Pancreas (tissue), 10 donors: Measurements from ENCODE around the gene THUMPD2. TPM values are rescaled to one million over a fixed set of nuclear protein-coding genes. Genes with fewer than 3 reads are reported as not detected.

Experiments
- ATAC-seq, 4 donors: fragments of 200-7000 bp; cut with Tn5 transposase; one replicate each; pipeline versions ENCODE4 v1.8.0 to v1.9.1; 2020; ENCODE audit warnings: mild to moderate bottlenecking in 4 of 4, moderate library complexity in 4 of 4
- DNase-seq, 6 donors: peaks; one replicate each; pipeline ENCODE4 v3.0.0-alpha.2; 2020
- FAIRE-seq: peaks from 2 replicates; lab custom pipeline; 2012; peaks lifted over from hg19 to GRCh38; lab: Jason Lieb, UNC
- H3K27ac ChIP-seq, 4 donors: fragments of 200-600 bp; sonication (generic); 1 replicate in 3 of 4; 2 replicates in 1 of 4; pipeline versions ENCODE4 v1.5.0 to v1.8.0; 2020
- H3K27me3 ChIP-seq, 4 donors: fragments of 200-600 bp; one replicate each; pipeline ENCODE4 v1.8.0; 2021
- H3K36me3 ChIP-seq, 3 donors: fragments of 200-600 bp; sonication (generic) in 1 of 3; one replicate each; pipeline versions ENCODE4 v1.5.0 to v1.8.0; 2020 to 2021
- H3K4me1 ChIP-seq, 3 donors: fragments of 200-600 bp; one replicate each; pipeline ENCODE4 v1.8.0; 2021
- H3K4me3 ChIP-seq, 4 donors: fragments of 200-600 bp; sonication (generic) in 2 of 4; one replicate each; pipeline versions ENCODE4 v1.5.0 to v1.8.0; 2020 to 2021
- H3K9me3 ChIP-seq, 4 donors: fragments of 200-600 bp; one replicate each; pipeline ENCODE4 v1.8.0; 2021
- WGBS, 2 donors: extraction: QIAGEN DNeasy Blood & Tissue Kit; methylation state at CpG; one replicate each; pipeline ENCODE4 v1.1.7; 2013; 5-methylcytosine and 5-hydroxymethylcytosine counted together
- intact Hi-C, 3 donors: fragments of 100-400 bp; cut with DNase I; formaldehyde crosslinking; loops; one replicate each; pipeline versions ENCODE4 v1.11.1 to v1.14.2; 2022
- polyA plus RNA-seq, 2 donors: library from polyadenylated mRNA; stranded (reverse); fragments of 200-250 nt; gene quantifications; one replicate each; pipeline ENCODE4 v1.2.3, GENCODE V29; 2013
- total RNA-seq, 6 donors: library from RNA; stranded (reverse); fragmentation: NEBNext Ultra II Directional in 4 of 6; extraction: Animal tissue kit (Norgen Biotek cat#: 25700) in 4 of 6; gene quantifications; one replicate each; pipeline versions ENCODE4 v1.2.1 to v1.2.4, GENCODE V29; 2021 to 2023
- TF ChIP-seq, protein P1 (sequence below), 4 donors: fragments of 200-600 bp; sonication (generic) in 3 of 4; IDR thresholded peaks; one replicate each; pipeline versions ENCODE4 v1.5.0 to v1.8.0; 2021; ENCODE audit warnings: antibody characterized with exemption in 4 of 4
- donor health status: healthy with polysubstance abuse.
- donor health status: DM: no; HTN: no; CAD: no; lungs with moderate emphysema.
- donor health status: DM: no; HTN: no; CAD: no.
- donor health status: control.
- donor health status: control.
- donor health status: Bipolar disorder and iron deficiency.
- donor health status: DM: yes; HTN: yes; CAD: no.
- donor health status: DM: no; HTN: no; CAD: no.
- donor health status: DM: no; HTN: no; CAD: no.
- donor health status: DM: yes; HTN: yes; CAD: no.

THUMPD2 gene
- total and polyA plus RNA-seq, 8 donors: 2.6 to 12.5 (median 5.0) TPM

DNA sequence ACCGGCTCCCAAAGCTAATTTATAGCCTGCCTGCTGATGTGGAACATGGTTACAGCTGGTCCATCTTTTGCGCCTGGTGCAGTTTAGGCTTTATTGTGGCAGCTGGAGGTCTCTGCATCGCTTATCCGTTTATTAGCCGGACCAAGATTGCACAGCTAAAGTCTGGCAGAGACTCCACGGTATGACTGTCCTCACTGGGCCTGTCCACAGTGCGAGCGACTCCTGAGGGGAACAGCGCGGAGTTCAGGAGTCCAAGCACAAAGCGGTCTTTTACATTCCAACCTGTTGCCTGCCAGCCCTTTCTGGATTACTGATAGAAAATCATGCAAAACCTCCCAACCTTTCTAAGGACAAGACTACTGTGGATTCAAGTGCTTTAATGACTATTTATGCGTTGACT is 62.0 kb downstream of the THUMPD2 start:
- intact Hi-C loops: no loop called here
- H3K27me3 ChIP-seq: no peaks in the 10 kb centered on the region
- TF ChIP-seq, protein P1, sequence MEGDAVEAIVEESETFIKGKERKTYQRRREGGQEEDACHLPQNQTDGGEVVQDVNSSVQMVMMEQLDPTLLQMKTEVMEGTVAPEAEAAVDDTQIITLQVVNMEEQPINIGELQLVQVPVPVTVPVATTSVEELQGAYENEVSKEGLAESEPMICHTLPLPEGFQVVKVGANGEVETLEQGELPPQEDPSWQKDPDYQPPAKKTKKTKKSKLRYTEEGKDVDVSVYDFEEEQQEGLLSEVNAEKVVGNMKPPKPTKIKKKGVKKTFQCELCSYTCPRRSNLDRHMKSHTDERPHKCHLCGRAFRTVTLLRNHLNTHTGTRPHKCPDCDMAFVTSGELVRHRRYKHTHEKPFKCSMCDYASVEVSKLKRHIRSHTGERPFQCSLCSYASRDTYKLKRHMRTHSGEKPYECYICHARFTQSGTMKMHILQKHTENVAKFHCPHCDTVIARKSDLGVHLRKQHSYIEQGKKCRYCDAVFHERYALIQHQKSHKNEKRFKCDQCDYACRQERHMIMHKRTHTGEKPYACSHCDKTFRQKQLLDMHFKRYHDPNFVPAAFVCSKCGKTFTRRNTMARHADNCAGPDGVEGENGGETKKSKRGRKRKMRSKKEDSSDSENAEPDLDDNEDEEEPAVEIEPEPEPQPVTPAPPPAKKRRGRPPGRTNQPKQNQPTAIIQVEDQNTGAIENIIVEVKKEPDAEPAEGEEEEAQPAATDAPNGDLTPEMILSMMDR (IDR thresholded peaks at IDR 0.05): no peak
- DNase-seq (no peak), ATAC-seq (no peak), FAIRE-seq (no peak)
- WGBS, 2 donors: 94 to 95% methylated on average over 12 of the region's 12 CpGs
- H3K9me3 ChIP-seq: no peaks in the 10 kb centered on the region
- no peak overlapping the region for H3K4me3 ChIP-seq
- H3K27ac ChIP-seq: no peak overlapping the region
- no peaks in the 10 kb centered on the region for H3K4me1 ChIP-seq
- H3K36me3 ChIP-seq: no peaks in the 10 kb centered on the region

DNA sequence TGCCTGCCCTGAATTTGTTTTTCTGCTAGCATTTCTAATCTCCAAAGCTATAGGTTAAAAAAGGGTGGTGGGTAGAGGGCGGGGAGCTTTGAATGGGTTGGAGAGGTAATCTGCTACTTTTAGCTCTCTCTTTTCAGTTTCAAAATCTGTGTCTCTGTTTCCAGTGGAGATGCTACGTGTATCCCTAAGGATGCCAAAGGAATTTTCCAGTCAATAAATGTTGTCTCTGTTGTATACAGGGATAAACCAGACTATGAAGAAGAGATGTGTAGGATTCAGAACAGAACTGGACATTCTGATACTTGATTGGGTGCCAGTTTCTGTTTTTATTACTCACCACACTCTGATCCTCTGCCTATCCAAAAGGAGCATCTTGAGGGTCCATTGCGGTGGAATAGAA is 63.2 kb downstream of the THUMPD2 start:
- no peak for ATAC-seq
- intact Hi-C loops: no loop called here
- H3K27ac ChIP-seq: no peak overlapping the region

DNA sequence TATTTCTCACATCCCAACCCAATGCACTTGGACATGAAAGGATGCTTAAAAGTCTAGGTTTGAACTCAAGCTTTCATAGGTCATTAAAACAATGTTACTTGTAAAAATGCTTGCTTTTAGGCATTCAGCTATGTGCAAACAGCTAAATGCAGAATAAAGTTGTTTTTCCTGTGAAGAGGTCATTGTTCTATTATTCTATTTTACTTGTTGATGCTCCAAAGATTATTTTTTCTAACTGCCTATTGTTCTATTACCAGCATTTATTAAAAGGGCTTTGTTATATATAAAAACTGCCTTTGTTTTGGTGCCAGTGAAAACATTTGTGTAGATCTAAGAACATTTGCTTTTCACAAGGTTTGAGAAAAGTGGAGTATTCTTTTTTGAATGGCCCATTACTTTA is 64.0 kb downstream of the THUMPD2 start:
- TF ChIP-seq, protein P1 (IDR thresholded peaks at IDR 0.05): no peak
- no peak for DNase-seq
- Histone ChIP-seq H3K36me3 (no peaks in the 10 kb centered on the region), H3K9me3 (no peaks in the 10 kb centered on the region), H3K4me3 (no peak overlapping the region), H3K4me1 (no peaks in the 10 kb centered on the region), H3K27me3 (no peaks in the 10 kb centered on the region), H3K27ac (no peak overlapping the region)
- FAIRE-seq: no peak
- ATAC-seq: no peak
- intact Hi-C loops: no loop called here

More for the DNA sequence above, 63.2 kb downstream of the THUMPD2 start:
- FAIRE-seq (no peak), DNase-seq (no peak)
- Histone ChIP-seq H3K4me3 (no peak overlapping the region), H3K4me1 (no peaks in the 10 kb centered on the region), H3K36me3 (no peaks in the 10 kb centered on the region), H3K27me3 (no peaks in the 10 kb centered on the region), H3K9me3 (no peaks in the 10 kb centered on the region)
- 88 to 96% methylated on average over 3 of the region's 3 CpGs for WGBS, 2 donors
- TF ChIP-seq, protein P1 (IDR thresholded peaks at IDR 0.05): no peak

DNA sequence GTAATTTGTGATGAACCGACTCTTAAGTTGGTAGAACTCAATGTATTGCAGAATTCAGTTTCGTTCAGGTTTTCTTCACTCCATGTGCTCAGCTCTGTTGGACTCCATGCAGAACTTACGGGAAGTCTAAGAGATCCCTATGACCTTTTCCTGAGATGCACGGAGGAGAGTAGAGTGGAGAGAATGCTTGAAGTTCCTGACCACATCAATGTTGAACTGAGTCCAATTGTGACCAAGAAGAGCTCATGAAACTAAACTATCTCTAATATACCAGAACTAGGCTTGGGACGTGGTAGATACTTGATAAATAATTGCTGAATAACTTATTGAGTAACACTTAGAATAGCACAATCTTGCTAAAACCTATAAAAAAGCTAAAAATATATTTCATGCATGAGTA is 66.1 kb downstream of the THUMPD2 start:
- H3K4me3 ChIP-seq: no peak overlapping the region
- DNase-seq (no peak), ATAC-seq (no peak), FAIRE-seq (no peak)
- TF ChIP-seq, protein P1 (IDR thresholded peaks at IDR 0.05): no peak
- H3K36me3 ChIP-seq: no peaks in the 10 kb centered on the region
- H3K27me3 ChIP-seq: no peaks in the 10 kb centered on the region
- intact Hi-C loops: no loop called here
- 88 to 90% methylated on average over 5 of the region's 5 CpGs for WGBS, 2 donors
- H3K4me1 ChIP-seq: no peaks in the 10 kb centered on the region
- H3K27ac ChIP-seq: no peak overlapping the region
- no peaks in the 10 kb centered on the region for H3K9me3 ChIP-seq

DNA sequence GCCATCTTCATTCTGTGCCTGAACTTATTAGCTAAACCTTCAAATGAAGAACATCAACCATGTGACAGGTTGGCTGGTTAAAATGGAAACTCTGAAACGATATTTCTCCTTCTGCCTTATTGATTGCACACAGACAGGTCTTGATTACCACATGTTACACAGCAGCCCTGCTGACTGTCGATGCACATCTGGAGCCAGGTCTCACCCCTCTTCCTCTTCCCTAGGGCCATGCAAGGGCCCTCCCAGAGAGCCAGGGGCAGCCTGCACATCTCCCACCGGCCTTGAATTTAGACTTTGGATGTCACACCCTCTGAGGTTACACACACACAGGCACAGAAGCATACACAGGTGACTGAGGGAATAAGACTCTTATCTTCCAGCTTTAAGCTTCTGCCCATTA is 68.3 kb downstream of the THUMPD2 start:
- ATAC-seq (no peak), FAIRE-seq (no peak)

More for the DNA sequence above, 68.3 kb downstream of the THUMPD2 start:
- Histone ChIP-seq H3K36me3 (no peaks in the 10 kb centered on the region), H3K4me1 (no peaks in the 10 kb centered on the region), H3K27ac (no peak overlapping the region), H3K9me3 (no peaks in the 10 kb centered on the region), H3K4me3 (no peak overlapping the region), H3K27me3 (no peaks in the 10 kb centered on the region)
- TF ChIP-seq, protein P1 (IDR thresholded peaks at IDR 0.05): no peak
- no peak for DNase-seq
- intact Hi-C loops: no loop called here
- 55 to 58% methylated on average over 3 of the region's 3 CpGs for WGBS, 2 donors
